Fibroblast of lung (primary cell): ENCODE results near the gene SPEG. TPM values are rescaled to one million over a fixed set of nuclear protein-coding genes. Genes with fewer than 3 reads are reported as not detected.
"Not testable (repeated sequence)": the region's sequence is repeated elsewhere in the genome, so short reads cannot be mapped to it uniquely, and the experiment has no call there.

ENCODE experiments used
- DNase-seq, 2 donors: peaks; one replicate each; pipeline versions ENCODE4 v3.0.0 to v3.0.0-alpha.2; 2010; ENCODE audit warnings: low read depth in 2 of 2
- H2AFZ ChIP-seq: 2 replicates; pipeline ENCODE4 v1.5.1; 2012; ENCODE audit warnings: low read length, control low read depth, inconsistent platforms
- H3K27ac ChIP-seq: 2 replicates; pipeline ENCODE4 v1.5.1; 2011; ENCODE audit warnings: low read length, control low read depth; ENCODE audit not compliant: insufficient read depth
- H3K27me3 ChIP-seq: 2 replicates; pipeline ENCODE4 v1.5.1; 2011; ENCODE audit warnings: mild to moderate bottlenecking, low read length; ENCODE audit not compliant: control insufficient read depth, insufficient read depth
- H3K36me3 ChIP-seq: 2 replicates; pipeline ENCODE4 v1.5.1; 2011; ENCODE audit warnings: low read length; ENCODE audit not compliant: control insufficient read depth, insufficient read depth
- H3K4me1 ChIP-seq: 2 replicates; pipeline ENCODE4 v1.5.1; 2011; ENCODE audit warnings: low read length; ENCODE audit not compliant: control insufficient read depth, insufficient read depth; ENCODE audit errors: extremely low read depth
- H3K4me2 ChIP-seq: 2 replicates; pipeline ENCODE4 v1.5.1; 2011; ENCODE audit warnings: low read length, control low read depth; ENCODE audit not compliant: insufficient read depth; ENCODE audit errors: extremely low read depth
- H3K4me3 ChIP-seq, 4 experiments: fragments of 200-600 bp in 1 of 4; sonication (generic) in 1 of 4; replicated peaks in 1 of 4; 2 replicates each; pipeline ENCODE4 v1.5.1; 2011 to 2016; ENCODE audit warnings: low read length in 4 of 4, low read depth in 3 of 4, mild to moderate bottlenecking in 3 of 4, control low read depth in 2 of 4, inconsistent platforms in 1 of 4, mixed read lengths in 1 of 4; ENCODE audit not compliant: insufficient read depth in 1 of 4; ENCODE audit errors: control extremely low read depth in 1 of 4
- H3K79me2 ChIP-seq: 2 replicates; pipeline ENCODE4 v1.5.1; 2012; ENCODE audit warnings: mild to moderate bottlenecking, low read length, inconsistent platforms; ENCODE audit not compliant: control insufficient read depth, insufficient read depth
- H3K9ac ChIP-seq: 2 replicates; pipeline ENCODE4 v1.5.1; 2011; ENCODE audit warnings: mild to moderate bottlenecking, low read length, control low read depth; ENCODE audit not compliant: insufficient read depth
- H3K9me3 ChIP-seq: 2 replicates; pipeline ENCODE4 v1.5.1; 2012; ENCODE audit warnings: low read depth, low read length; ENCODE audit not compliant: control insufficient read depth, insufficient read depth
- H4K20me1 ChIP-seq: 2 replicates; pipeline ENCODE4 v1.5.1; 2011; ENCODE audit warnings: low read length; ENCODE audit not compliant: control insufficient read depth, insufficient read depth; ENCODE audit errors: extremely low read depth
- CTCF ChIP-seq, 2 donors: IDR thresholded peaks in 1 of 2; conservative IDR thresholded peaks in 1 of 2; 1 replicate in 1 of 2; 2 replicates in 1 of 2; pipeline ENCODE4 v1.5.1; 2011 to 2012; ENCODE audit warnings: low read length in 2 of 2, control low read depth in 1 of 2, inconsistent platforms in 1 of 2, low read depth in 1 of 2, mild to moderate bottlenecking in 1 of 2
- EZH2 ChIP-seq: IDR thresholded peaks from 2 replicates; pipeline ENCODE4 v1.5.1; 2012; ENCODE audit warnings: low read length, control low read depth, mild to moderate bottlenecking; ENCODE audit errors: missing control alignments
- polyA plus RNA-seq, 2 donors: library from polyadenylated mRNA; depleted of rRNA in 1 of 2; stranded (reverse) in 1 of 2; unstranded in 1 of 2; fragments of >200 nt; gene quantifications; 2 replicates each; pipeline ENCODE4 v1.2.1, GENCODE V29; 2011 to 2012; ENCODE audit warnings: missing spikeins in 1 of 2
- total RNA-seq: library from RNA; depleted of rRNA; stranded (reverse); fragments of >200 nt; gene quantifications from 2 replicates; pipeline ENCODE4 v1.2.1, GENCODE V29; 2014

SPEG gene
- total and polyA plus RNA-seq, 2 donors (not counting 1 experiment from before 2014, with no cell fraction given): 9.5 to 20.1 TPM

- Histone ChIP-seq H3K4me3 (peak overlapping the region; percentile 35 to 51 (median 41)), H3K27me3 (no peaks in the 10 kb centered on the region), H3K9ac (peak overlapping the region; percentile 42), H3K27ac (peak overlapping the region; percentile 44), H3K4me1 (peaks cover 13% of the 10 kb centered on the region), H2AFZ (peak overlapping the region; percentile 97), H3K9me3 (no peaks in the 10 kb centered on the region), H3K36me3 (peaks cover 20% of the 10 kb centered on the region), H4K20me1 (no peaks in the 10 kb centered on the region), H3K4me2 (peak overlapping the region; percentile 93), H3K79me2 (peaks cover 9% of the 10 kb centered on the region)
- DNase-seq: peak; percentile 94 to 97
- no peak for TF ChIP-seq EZH2
- peak; percentile 33 to 37 for TF ChIP-seq CTCF (conservative IDR thresholded peaks at IDR 0.05 in 1 of 2, IDR thresholded peaks at IDR 0.05 in 1 of 2; ENCODE audit: low read depth in 1 of 2, low read length in 2 of 2)
Measured at GRCh38 chr2:219388121-219388906, 46.3 kb upstream of the SPEG start.

GRCh38 chr2:219388907-219389156, 45.8 kb upstream of the SPEG start:
- peaks cover 3% of the 10 kb centered on the region for H3K27me3 ChIP-seq
- TF ChIP-seq EZH2 (no peak), CTCF (conservative IDR thresholded peaks at IDR 0.05 in 1 of 2, IDR thresholded peaks at IDR 0.05 in 1 of 2; ENCODE audit: low read depth in 1 of 2, low read length in 2 of 2) (no peak)
- no peaks in the 10 kb centered on the region for H3K9me3 ChIP-seq
- peak overlapping the region; percentile 35 to 51 (median 41) for H3K4me3 ChIP-seq
- H3K36me3 ChIP-seq: peaks cover 16% of the 10 kb centered on the region
- H4K20me1 ChIP-seq: no peaks in the 10 kb centered on the region
- peak overlapping the region; percentile 93 for H3K4me2 ChIP-seq
- H3K27ac ChIP-seq: peak overlapping the region; percentile 44
- H2AFZ ChIP-seq: peak overlapping the region; percentile 97
- peaks cover 13% of the 10 kb centered on the region for H3K4me1 ChIP-seq
- no peak overlapping the region for H3K9ac ChIP-seq
- H3K79me2 ChIP-seq: peaks cover 9% of the 10 kb centered on the region
- peak in 1 of 2 donors; percentile 4 for DNase-seq

- no peaks in the 10 kb centered on the region for H3K4me1 ChIP-seq
- no peak for DNase-seq
- H3K36me3 ChIP-seq: no peaks in the 10 kb centered on the region
Measured at GRCh38 chr2:219392754-219393153, 41.9 kb upstream of the SPEG start.

GRCh38 chr2:219395056-219395455, 39.6 kb upstream of the SPEG start:
- not testable (repeated sequence) for H3K4me2 ChIP-seq, H4K20me1 ChIP-seq, H3K4me1 ChIP-seq, H3K27me3 ChIP-seq, H3K36me3 ChIP-seq, H3K27ac ChIP-seq, H2AFZ ChIP-seq, H3K4me3 ChIP-seq, DNase-seq, H3K9ac ChIP-seq, H3K9me3 ChIP-seq, H3K79me2 ChIP-seq

More at GRCh38 chr2:219392754-219393153, 41.9 kb upstream of the SPEG start:
- Histone ChIP-seq H3K9ac (no peak overlapping the region), H3K4me3 (no peak overlapping the region), H4K20me1 (no peaks in the 10 kb centered on the region), H2AFZ (no peak overlapping the region), H3K27me3 (peaks cover 3% of the 10 kb centered on the region), H3K9me3 (no peaks in the 10 kb centered on the region), H3K4me2 (no peak overlapping the region), H3K27ac (no peak overlapping the region), H3K79me2 (no peaks in the 10 kb centered on the region)
- TF ChIP-seq CTCF (conservative IDR thresholded peaks at IDR 0.05 in 1 of 2, IDR thresholded peaks at IDR 0.05 in 1 of 2; ENCODE audit: low read depth in 1 of 2, low read length in 2 of 2) (no peak), EZH2 (no peak)
